ENCODE data around the gene PADI4. TPM values are rescaled to one million over a fixed set of nuclear protein-coding genes. Genes with fewer than 3 reads are reported as not detected.

Gene PADI4
- total RNA-seq, 1 donor from 2014 or later: 1.0 TPM

GRCh38 chr1:17358557-17358956, 50.6 kb downstream of the PADI4 start:
- no peaks in the 10 kb centered on the region for H3K4me1 ChIP-seq (ENCODE audit: control insufficient read depth in 3 of 3, insufficient read depth in 3 of 3, low read length in 3 of 3)
- H3K9ac ChIP-seq (ENCODE audit: low read depth in 1 of 3, low read length in 3 of 3): no peak overlapping the region
- H3K27ac ChIP-seq (ENCODE audit: low read depth, low read length): no peak overlapping the region
- H3K36me3 ChIP-seq (ENCODE audit: control insufficient read depth in 3 of 3, insufficient read depth in 3 of 3, low read length in 3 of 3): no peaks in the 10 kb centered on the region
- H3K4me3 ChIP-seq (ENCODE audit: low read length in 3 of 3): no peak overlapping the region
- no peaks in the 10 kb centered on the region for H3K9me3 ChIP-seq (ENCODE audit: control insufficient read depth in 3 of 3, low read length in 3 of 3)
- H3K27me3 ChIP-seq (ENCODE audit: control insufficient read depth in 3 of 3, insufficient read depth in 3 of 3, low read length in 3 of 3): peaks cover 10 to 32% (median 19%) of the 10 kb centered on the region in 3 donors

GRCh38 chr1:17359031-17359430, 51.0 kb downstream of the PADI4 start:
- H3K27ac ChIP-seq (ENCODE audit: low read depth, low read length): no peak overlapping the region

GRCh38 chr1:17359808-17360207, 51.8 kb downstream of the PADI4 start:
- Histone ChIP-seq H3K27me3 (ENCODE audit: control insufficient read depth in 3 of 3, insufficient read depth in 3 of 3, low read length in 3 of 3) (peaks cover 9 to 33% (median 17%) of the 10 kb centered on the region in 3 donors), H3K36me3 (ENCODE audit: control insufficient read depth in 3 of 3, insufficient read depth in 3 of 3, low read length in 3 of 3) (no peaks in the 10 kb centered on the region), H3K9me3 (ENCODE audit: control insufficient read depth in 3 of 3, low read length in 3 of 3) (peaks cover 0 to 4% (median 0%) of the 10 kb centered on the region in 3 donors), H3K27ac (ENCODE audit: low read depth, low read length) (no peak overlapping the region), H3K4me3 (ENCODE audit: low read length in 3 of 3) (no peak overlapping the region), H3K9ac (ENCODE audit: low read depth in 1 of 3, low read length in 3 of 3) (no peak overlapping the region), H3K4me1 (ENCODE audit: control insufficient read depth in 3 of 3, insufficient read depth in 3 of 3, low read length in 3 of 3) (no peaks in the 10 kb centered on the region)

More at GRCh38 chr1:17359031-17359430, 51.0 kb downstream of the PADI4 start:
- Histone ChIP-seq H3K36me3 (ENCODE audit: control insufficient read depth in 3 of 3, insufficient read depth in 3 of 3, low read length in 3 of 3) (no peaks in the 10 kb centered on the region), H3K4me3 (ENCODE audit: low read length in 3 of 3) (no peak overlapping the region), H3K9ac (ENCODE audit: low read depth in 1 of 3, low read length in 3 of 3) (no peak overlapping the region), H3K4me1 (ENCODE audit: control insufficient read depth in 3 of 3, insufficient read depth in 3 of 3, low read length in 3 of 3) (no peaks in the 10 kb centered on the region), H3K27me3 (ENCODE audit: control insufficient read depth in 3 of 3, insufficient read depth in 3 of 3, low read length in 3 of 3) (peaks cover 14 to 33% (median 20%) of the 10 kb centered on the region in 3 donors), H3K9me3 (ENCODE audit: control insufficient read depth in 3 of 3, low read length in 3 of 3) (no peaks in the 10 kb centered on the region)

GRCh38 chr1:17360272-17360956, 52.4 kb downstream of the PADI4 start:
- H3K27ac ChIP-seq (ENCODE audit: low read depth, low read length): no peak overlapping the region
- H3K4me3 ChIP-seq (ENCODE audit: low read length in 3 of 3): no peak overlapping the region
- no peaks in the 10 kb centered on the region for H3K4me1 ChIP-seq (ENCODE audit: control insufficient read depth in 3 of 3, insufficient read depth in 3 of 3, low read length in 3 of 3)
- H3K9me3 ChIP-seq (ENCODE audit: control insufficient read depth in 3 of 3, low read length in 3 of 3): peaks cover 0 to 4% (median 0%) of the 10 kb centered on the region in 3 donors
- H3K27me3 ChIP-seq (ENCODE audit: control insufficient read depth in 3 of 3, insufficient read depth in 3 of 3, low read length in 3 of 3): peaks cover 9 to 33% (median 17%) of the 10 kb centered on the region in 3 donors
- H3K9ac ChIP-seq (ENCODE audit: low read depth in 1 of 3, low read length in 3 of 3): no peak overlapping the region
- no peaks in the 10 kb centered on the region for H3K36me3 ChIP-seq (ENCODE audit: control insufficient read depth in 3 of 3, insufficient read depth in 3 of 3, low read length in 3 of 3)

- Histone ChIP-seq H3K4me3 (ENCODE audit: low read length in 3 of 3) (no peak overlapping the region), H3K27ac (ENCODE audit: low read depth, low read length) (no peak overlapping the region), H3K9ac (ENCODE audit: low read depth in 1 of 3, low read length in 3 of 3) (no peak overlapping the region), H3K36me3 (ENCODE audit: control insufficient read depth in 3 of 3, insufficient read depth in 3 of 3, low read length in 3 of 3) (no peaks in the 10 kb centered on the region), H3K9me3 (ENCODE audit: control insufficient read depth in 3 of 3, low read length in 3 of 3) (peaks cover 0 to 4% (median 0%) of the 10 kb centered on the region in 3 donors), H3K4me1 (ENCODE audit: control insufficient read depth in 3 of 3, insufficient read depth in 3 of 3, low read length in 3 of 3) (no peaks in the 10 kb centered on the region), H3K27me3 (ENCODE audit: control insufficient read depth in 3 of 3, insufficient read depth in 3 of 3, low read length in 3 of 3) (peaks cover 9 to 30% (median 15%) of the 10 kb centered on the region in 3 donors)
Measured at GRCh38 chr1:17361687-17362086, 53.7 kb downstream of the PADI4 start.

- peaks cover 0 to 4% (median 0%) of the 10 kb centered on the region in 3 donors for H3K9me3 ChIP-seq (ENCODE audit: control insufficient read depth in 3 of 3, low read length in 3 of 3)
- no peak overlapping the region for H3K9ac ChIP-seq (ENCODE audit: low read depth in 1 of 3, low read length in 3 of 3)
- no peak overlapping the region for H3K4me3 ChIP-seq (ENCODE audit: low read length in 3 of 3)
- H3K27ac ChIP-seq (ENCODE audit: low read depth, low read length): no peak overlapping the region
- H3K36me3 ChIP-seq (ENCODE audit: control insufficient read depth in 3 of 3, insufficient read depth in 3 of 3, low read length in 3 of 3): no peaks in the 10 kb centered on the region
- H3K4me1 ChIP-seq (ENCODE audit: control insufficient read depth in 3 of 3, insufficient read depth in 3 of 3, low read length in 3 of 3): no peaks in the 10 kb centered on the region
- H3K27me3 ChIP-seq (ENCODE audit: control insufficient read depth in 3 of 3, insufficient read depth in 3 of 3, low read length in 3 of 3): peaks cover 16 to 38% (median 25%) of the 10 kb centered on the region in 3 donors
Measured at GRCh38 chr1:17363351-17363750, 55.4 kb downstream of the PADI4 start.

GRCh38 chr1:17363771-17364170, 55.8 kb downstream of the PADI4 start:
- no peaks in the 10 kb centered on the region for H3K4me1 ChIP-seq (ENCODE audit: control insufficient read depth in 3 of 3, insufficient read depth in 3 of 3, low read length in 3 of 3)
- H3K9ac ChIP-seq (ENCODE audit: low read depth in 1 of 3, low read length in 3 of 3): no peak overlapping the region
- peaks cover 16 to 39% (median 25%) of the 10 kb centered on the region in 3 donors for H3K27me3 ChIP-seq (ENCODE audit: control insufficient read depth in 3 of 3, insufficient read depth in 3 of 3, low read length in 3 of 3)
- peaks cover 0 to 4% (median 0%) of the 10 kb centered on the region in 3 donors for H3K9me3 ChIP-seq (ENCODE audit: control insufficient read depth in 3 of 3, low read length in 3 of 3)
- no peaks in the 10 kb centered on the region for H3K36me3 ChIP-seq (ENCODE audit: control insufficient read depth in 3 of 3, insufficient read depth in 3 of 3, low read length in 3 of 3)
- H3K4me3 ChIP-seq (ENCODE audit: low read length in 3 of 3): no peak overlapping the region
- H3K27ac ChIP-seq (ENCODE audit: low read depth, low read length): no peak overlapping the region

- H3K9ac ChIP-seq (ENCODE audit: low read depth in 1 of 3, low read length in 3 of 3): no peak overlapping the region
- H3K4me3 ChIP-seq (ENCODE audit: low read length in 3 of 3): no peak overlapping the region
- no peaks in the 10 kb centered on the region for H3K4me1 ChIP-seq (ENCODE audit: control insufficient read depth in 3 of 3, insufficient read depth in 3 of 3, low read length in 3 of 3)
- H3K36me3 ChIP-seq (ENCODE audit: control insufficient read depth in 3 of 3, insufficient read depth in 3 of 3, low read length in 3 of 3): no peaks in the 10 kb centered on the region
- peaks cover 0 to 4% (median 0%) of the 10 kb centered on the region in 3 donors for H3K9me3 ChIP-seq (ENCODE audit: control insufficient read depth in 3 of 3, low read length in 3 of 3)
- H3K27ac ChIP-seq (ENCODE audit: low read depth, low read length): no peak overlapping the region
- H3K27me3 ChIP-seq (ENCODE audit: control insufficient read depth in 3 of 3, insufficient read depth in 3 of 3, low read length in 3 of 3): peaks cover 16 to 36% (median 30%) of the 10 kb centered on the region in 3 donors
Measured at GRCh38 chr1:17365293-17365692, 57.3 kb downstream of the PADI4 start.

- Histone ChIP-seq H3K9ac (ENCODE audit: low read depth in 1 of 3, low read length in 3 of 3) (no peak overlapping the region), H3K27ac (ENCODE audit: low read depth, low read length) (no peak overlapping the region), H3K36me3 (ENCODE audit: control insufficient read depth in 3 of 3, insufficient read depth in 3 of 3, low read length in 3 of 3) (no peaks in the 10 kb centered on the region), H3K9me3 (ENCODE audit: control insufficient read depth in 3 of 3, low read length in 3 of 3) (peaks cover 0 to 1% (median 0%) of the 10 kb centered on the region in 3 donors), H3K4me3 (ENCODE audit: low read length in 3 of 3) (no peak overlapping the region), H3K27me3 (ENCODE audit: control insufficient read depth in 3 of 3, insufficient read depth in 3 of 3, low read length in 3 of 3) (peaks cover 6 to 38% (median 33%) of the 10 kb centered on the region in 3 donors), H3K4me1 (ENCODE audit: control insufficient read depth in 3 of 3, insufficient read depth in 3 of 3, low read length in 3 of 3) (no peaks in the 10 kb centered on the region)
Measured at GRCh38 chr1:17369466-17369865, 61.5 kb downstream of the PADI4 start.

- Histone ChIP-seq H3K27me3 (ENCODE audit: control insufficient read depth in 3 of 3, insufficient read depth in 3 of 3, low read length in 3 of 3) (peaks cover 6 to 39% (median 35%) of the 10 kb centered on the region in 3 donors), H3K4me1 (ENCODE audit: control insufficient read depth in 3 of 3, insufficient read depth in 3 of 3, low read length in 3 of 3) (no peaks in the 10 kb centered on the region), H3K9me3 (ENCODE audit: control insufficient read depth in 3 of 3, low read length in 3 of 3) (no peaks in the 10 kb centered on the region), H3K9ac (ENCODE audit: low read depth in 1 of 3, low read length in 3 of 3) (no peak overlapping the region), H3K4me3 (ENCODE audit: low read length in 3 of 3) (no peak overlapping the region), H3K36me3 (ENCODE audit: control insufficient read depth in 3 of 3, insufficient read depth in 3 of 3, low read length in 3 of 3) (no peaks in the 10 kb centered on the region), H3K27ac (ENCODE audit: low read depth, low read length) (no peak overlapping the region)
Measured at GRCh38 chr1:17370618-17371017, 62.6 kb downstream of the PADI4 start.
